Renal cortex interstitium (tissue), 11 donors: ENCODE data around the gene ATXN7. TPM values are rescaled to one million over a fixed set of nuclear protein-coding genes. Genes with fewer than 3 reads are reported as not detected.

Experiments
- DNase-seq, 11 donors: peaks; one replicate each; pipeline ENCODE4 v3.0.0-alpha.2; 2013; ENCODE audit warnings: low read depth in 9 of 11, low spot score in 4 of 11; ENCODE audit errors: extremely low read depth in 1 of 11
- polyA plus RNA-seq, 3 donors: library from polyadenylated mRNA; unstranded; fragments of 120-200 nt; gene quantifications; one replicate each; pipeline ENCODE4 v1.2.1, GENCODE V29; 2013; ENCODE audit not compliant: insufficient read length in 3 of 3

ATXN7 gene
- polyA plus RNA-seq, 3 donors: 15.8 to 34.3 (median 16.6) TPM

DNA sequence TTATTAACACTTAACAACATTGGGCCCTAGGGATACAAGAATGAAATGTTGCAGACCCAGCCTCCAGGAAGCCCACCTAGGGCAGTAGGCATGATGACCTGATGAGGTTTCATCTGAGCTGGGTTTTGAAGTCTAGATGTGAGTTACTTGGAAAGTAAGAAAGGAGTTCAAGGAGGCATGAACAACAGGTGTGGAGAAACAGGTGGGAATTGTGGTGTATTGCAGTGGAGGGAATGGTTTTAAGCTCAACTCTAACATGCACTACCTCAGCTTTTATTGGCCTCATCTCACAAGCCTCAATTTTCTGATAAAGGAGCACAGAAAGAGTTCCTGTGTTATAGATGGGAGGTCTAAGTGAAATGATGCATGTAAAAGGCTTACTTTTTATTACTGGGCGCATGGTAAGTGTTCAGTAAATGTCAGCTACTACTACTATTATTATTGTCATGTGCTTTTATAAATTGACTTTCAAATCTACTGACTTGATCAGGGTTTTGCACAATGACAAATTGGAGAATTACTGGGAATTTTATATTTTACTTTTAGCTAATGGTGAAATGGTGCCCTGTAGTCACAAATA lies 29.2 kb downstream of the ATXN7 start:
- no peak for DNase-seq

DNA sequence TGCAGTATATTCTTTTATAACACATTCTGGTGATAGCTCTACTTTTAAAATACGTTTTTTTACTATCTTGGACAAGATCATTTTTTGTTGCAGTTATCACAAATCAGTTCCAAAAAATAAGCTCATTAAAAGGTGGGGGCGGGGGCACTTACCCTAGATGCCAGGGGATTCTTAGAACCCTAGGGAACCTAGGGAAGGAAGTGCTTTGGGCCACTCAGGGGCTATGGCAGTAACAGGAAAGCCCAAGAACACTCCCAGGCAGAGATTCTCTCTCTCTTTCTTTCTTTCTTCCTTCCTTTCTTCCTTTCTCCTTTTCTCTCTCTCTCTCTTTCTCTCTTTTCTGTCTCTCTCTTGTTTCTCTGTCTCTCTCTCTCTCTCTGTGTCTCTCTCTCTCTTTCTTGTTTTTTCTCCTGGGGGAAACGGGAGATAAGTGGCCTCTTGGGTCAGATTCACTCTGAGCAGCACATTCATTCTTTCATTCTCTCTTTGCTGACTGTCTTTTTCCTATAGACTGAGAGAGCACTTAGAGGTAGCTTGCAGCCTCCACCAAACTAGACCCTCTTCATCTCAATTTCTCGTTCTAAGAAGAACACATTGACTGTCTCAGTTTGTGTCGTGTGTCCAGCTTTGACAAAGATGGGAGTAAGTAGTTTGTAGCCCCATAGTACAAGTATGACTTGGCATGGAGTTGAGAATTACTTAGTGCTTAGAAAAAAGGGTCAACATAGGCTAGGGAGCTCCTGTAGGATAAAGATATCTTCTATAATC lies 31.9 kb downstream of the ATXN7 start:
- no peak for DNase-seq

DNA sequence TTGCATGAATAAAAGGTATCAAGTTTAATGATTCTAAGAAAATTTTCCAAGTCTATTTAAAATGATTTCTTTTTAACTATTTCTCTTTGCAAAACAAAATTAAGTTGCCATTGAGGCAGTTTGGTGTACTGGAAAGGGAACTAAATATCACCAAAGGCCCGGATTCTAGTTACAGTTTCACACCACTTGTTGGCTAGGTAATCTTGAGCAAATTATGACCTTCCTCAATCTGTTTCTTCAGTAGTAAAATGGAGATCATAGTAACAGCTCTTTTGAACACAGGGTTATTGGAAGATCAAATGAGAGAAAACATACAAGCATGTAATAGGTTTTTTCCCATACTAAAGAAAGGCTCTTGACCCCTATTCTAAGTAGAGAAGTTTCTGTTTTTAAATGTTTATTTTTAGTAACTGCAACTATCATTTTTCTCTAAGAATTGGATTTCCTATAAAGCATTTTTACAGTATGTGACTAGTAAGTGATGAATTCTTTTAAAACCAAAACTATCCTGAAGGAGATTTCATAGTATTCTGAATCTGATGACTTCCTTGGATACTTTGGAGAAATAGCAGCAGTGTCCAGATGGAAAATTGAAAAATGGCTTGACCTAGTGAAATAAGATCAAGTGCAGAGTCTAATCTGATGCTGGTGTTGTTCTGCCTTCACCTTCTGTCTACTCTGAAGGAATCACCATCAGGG lies 32.8 kb downstream of the ATXN7 start:
- no peak for DNase-seq

DNA sequence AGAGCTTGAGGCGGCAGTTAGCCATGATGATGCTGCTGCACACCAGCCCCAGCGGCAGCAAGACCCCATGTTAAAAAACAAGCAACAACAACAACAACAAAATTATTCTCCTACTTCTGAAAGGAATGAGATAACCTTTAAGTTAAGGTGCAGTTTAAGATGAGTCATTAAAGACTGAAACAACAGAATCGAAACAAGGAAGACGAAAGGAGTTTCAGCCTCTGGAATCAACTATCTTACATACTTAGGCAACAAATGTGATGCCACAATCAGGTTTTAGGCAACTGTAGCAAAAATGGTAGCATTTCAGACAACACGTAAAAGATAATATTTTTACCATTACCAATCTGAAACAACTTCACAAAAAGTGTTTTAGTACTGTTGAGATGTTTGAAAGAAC lies 36.3 kb downstream of the ATXN7 start:
- DNase-seq: no peak

DNA sequence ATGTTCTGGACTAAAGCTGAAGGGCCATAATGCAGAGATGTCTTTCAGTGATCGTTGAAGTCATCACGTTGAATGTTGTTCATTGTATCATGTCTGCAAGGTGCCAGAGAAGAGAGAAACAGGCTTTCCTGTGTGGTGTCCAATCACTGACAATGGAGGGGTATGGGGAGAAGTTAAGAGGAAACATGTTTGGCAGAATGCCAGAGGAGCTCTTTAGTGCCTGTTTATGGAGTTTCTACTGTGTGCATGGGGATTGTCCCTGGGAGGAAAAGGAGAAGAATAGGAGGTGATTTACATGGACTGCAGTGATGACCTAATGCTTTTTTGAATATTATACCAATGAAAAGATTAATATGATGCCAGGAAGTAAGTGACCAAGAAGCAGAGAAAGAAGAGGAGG lies 36.8 kb downstream of the ATXN7 start:
- no peak for DNase-seq

DNA sequence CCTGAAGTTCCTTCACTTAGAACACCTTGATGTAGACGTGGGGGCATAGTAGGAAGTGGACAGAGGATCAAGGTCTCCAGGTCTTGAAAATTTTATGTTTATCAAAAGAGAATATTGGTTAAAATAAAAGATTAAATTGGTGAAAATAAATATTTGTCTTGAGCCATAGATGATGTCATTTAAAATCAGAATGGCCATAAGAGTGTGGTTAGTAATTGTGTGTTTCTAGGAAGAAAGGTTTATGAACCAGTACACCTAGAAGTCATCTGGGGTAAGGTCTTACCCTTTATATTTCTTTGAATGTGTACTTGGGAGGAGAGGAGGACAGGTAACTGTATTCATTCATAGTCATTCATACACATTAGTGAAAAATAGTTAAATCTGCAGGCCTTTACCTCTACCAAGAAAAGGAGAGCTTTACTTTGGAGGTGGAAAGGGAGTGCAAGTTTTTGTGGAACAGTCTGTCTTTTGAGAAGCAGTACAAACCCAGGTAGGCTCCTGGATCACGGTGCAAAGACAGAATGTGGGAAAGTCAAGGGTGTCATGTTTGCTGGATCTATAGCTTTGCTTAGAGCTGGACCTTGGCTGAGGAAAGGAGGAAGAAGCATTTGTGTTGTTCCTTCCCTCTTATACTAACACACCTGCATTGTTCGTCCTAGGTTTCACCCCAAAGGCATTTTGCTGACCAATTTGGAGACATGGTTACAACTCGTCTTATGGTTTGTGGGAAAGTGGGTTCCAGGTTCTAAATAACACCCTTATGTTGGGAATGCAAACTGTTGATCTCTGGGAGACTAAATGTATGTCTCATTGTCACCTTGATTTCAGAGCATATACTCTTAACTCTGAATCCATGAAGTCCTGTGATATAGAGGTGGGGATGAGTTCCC lies 42.3 kb downstream of the ATXN7 start:
- no peak for DNase-seq

DNA sequence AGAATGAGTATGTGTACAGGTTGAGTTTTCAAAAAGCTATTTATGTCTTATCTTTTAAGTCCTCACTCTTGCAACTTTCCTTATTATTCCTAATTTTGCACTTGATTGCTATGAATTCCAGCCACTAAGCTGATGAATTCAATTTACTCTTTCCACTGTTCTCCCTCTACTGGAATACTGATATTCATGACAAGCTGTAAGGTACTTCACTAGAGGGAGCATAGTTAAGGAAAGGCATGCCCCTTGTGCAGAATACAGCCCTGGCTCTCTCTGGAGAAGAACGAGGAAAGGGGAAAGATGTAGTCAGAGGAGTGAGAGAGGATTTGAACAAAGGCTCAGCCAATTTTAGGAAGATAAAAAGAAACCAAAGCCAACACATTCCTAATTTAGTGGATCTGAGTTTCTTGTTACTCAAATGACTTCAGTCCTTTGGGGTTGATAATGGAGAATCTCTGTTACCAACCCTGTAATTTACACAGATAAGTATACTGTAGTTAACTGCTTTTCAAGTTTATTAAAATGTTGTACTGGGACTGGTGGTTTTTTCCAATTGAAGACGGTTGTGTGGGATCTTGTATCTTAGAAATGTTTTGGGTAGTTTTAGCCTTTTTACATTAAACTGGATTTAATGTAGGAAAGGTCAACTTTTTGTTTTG lies 44.5 kb downstream of the ATXN7 start:
- no peak for DNase-seq

DNA sequence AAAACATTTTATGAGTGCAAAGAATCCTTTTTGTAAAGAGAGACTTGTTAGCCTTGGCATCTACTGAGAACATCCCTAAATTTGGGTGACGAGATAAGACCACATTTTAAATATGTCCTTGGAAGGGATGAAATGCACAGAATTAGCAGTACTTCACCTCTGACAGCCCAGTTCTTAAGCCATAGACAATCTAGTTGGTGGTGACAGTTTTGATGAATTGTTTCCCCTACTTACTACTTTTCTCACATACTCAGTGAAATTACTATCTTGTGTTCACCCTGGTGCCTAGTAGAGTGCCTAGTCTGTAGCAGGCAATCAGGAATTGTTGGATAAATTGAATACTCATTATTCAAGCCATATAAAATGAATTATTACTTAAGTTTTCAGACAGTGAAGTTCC lies 45.1 kb downstream of the ATXN7 start:
- no peak for DNase-seq

DNA sequence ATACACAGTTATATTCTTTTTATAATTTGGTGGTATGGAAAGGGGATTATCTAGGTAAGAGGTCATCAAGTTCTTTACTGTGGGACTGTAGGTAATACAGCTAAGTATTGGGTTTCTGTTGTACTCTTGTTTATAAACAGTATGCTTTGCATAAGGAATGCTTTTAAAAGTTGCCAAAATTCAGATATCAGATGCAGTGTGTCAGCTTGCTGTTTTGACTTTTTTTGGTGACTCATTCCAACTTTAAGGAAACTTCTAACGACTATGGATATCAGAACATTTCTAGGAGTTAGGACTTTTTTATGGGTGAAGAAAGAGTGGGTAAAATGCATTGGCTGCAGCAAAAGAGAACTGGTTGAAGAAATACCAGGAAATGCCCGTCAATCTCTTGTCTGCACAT lies 45.8 kb downstream of the ATXN7 start:
- DNase-seq: no peak

DNA sequence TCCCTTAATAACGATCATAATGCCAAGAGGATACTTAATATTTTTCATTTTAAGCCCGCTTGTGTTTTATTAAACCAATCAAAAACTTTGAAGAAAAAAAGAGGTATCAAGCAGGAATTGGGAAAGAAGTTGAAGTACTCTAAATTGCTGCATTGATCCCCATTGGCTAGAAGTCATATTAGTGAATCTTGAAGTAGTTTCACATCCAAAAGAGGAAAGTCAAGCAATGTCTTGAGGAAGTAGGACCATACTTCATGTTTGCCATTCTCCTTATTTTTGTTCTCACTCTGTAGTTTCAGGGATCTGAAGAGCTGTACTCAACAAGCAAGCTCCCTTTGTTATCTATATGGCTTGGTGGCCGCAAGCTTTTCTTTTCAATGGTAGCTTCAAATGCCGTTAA lies 46.3 kb downstream of the ATXN7 start:
- no peak for DNase-seq

DNA sequence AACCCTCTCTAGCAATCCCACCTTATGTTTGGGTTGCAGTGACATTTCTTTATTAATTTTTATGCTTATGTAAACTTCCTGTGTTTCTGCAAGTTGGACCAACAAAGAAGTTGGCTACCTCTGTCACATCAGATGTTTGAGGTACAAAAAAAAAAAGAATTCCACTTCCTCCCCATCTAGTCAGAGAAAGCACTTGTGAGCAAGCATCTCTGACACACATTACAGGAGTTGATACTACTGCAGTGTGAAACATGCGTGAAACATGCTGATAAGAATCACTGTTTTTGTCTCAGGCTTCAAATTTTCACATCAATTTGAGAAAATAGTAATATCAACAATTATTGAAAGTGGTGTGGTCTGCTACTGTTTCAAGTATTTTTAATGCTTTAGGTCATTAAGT lies 47.2 kb downstream of the ATXN7 start:
- DNase-seq: no peak

DNA sequence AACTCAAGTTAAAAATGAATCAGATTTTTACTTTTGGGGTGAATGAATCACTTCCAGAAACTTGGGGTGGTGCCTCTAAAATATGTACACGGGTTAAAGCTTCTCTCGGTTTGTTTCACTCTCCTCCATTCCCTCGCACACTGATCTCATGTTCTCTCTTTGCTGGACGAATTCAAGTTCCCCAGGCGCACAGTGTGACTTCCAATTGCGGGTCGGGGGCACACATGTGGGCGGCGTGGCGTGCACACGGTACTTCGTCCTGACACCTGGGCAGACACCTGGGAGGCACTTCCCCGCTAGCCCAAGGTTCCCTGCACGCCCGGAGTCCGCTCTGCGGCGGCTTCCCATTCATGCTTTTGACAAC lies 47.8 kb downstream of the ATXN7 start:
- DNase-seq: no peak

DNA sequence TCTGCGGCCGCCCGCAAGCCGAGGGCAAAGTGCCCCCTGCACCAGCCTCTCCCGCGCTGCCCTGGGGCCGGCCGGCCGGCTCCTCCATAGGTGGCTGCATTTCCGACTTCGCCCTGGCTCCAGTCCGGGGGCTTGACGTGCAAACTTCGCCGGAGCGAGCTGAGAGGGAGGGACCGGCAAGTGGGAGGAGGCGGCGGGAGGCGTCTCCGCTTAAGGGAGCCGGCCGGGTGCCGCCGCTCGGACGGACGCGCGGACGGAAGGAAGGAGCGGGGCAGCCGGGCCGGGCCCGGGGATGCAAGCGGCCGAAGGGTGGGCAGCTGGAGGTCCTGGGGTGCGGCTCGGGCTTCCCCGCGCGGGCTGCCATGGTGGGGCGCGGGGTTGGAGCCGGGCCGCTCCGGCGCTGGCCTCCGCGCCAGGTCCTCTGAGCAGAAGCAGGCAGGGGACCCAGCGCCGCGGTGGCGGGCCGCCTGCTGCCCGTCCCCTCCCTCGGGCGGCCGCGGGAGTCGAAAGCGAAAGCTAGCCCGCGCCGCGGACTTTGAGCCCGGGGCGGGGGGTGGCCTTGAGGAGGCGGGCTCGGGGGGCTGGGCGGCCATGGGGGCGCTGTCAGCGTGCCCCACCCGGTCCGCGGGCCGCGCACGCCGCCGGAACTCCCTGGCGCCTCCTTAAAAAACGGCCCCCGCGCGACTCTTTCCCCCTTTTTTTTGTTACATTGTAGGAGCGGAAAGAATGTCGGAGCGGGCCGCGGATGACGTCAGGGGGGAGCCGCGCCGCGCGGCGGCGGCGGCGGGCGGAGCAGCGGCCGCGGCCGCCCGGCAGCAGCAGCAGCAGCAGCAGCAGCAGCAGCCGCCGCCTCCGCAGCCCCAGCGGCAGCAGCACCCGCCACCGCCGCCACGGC lies 48.5 kb downstream of the ATXN7 start, which contains the start of gene SCAANT1:
Gene SCAANT1 (minus strand): TSS at position 511 of the 895 bp plus-strand sequence.
- DNase-seq: peak; percentile 61 to 87 (median 80)

DNA sequence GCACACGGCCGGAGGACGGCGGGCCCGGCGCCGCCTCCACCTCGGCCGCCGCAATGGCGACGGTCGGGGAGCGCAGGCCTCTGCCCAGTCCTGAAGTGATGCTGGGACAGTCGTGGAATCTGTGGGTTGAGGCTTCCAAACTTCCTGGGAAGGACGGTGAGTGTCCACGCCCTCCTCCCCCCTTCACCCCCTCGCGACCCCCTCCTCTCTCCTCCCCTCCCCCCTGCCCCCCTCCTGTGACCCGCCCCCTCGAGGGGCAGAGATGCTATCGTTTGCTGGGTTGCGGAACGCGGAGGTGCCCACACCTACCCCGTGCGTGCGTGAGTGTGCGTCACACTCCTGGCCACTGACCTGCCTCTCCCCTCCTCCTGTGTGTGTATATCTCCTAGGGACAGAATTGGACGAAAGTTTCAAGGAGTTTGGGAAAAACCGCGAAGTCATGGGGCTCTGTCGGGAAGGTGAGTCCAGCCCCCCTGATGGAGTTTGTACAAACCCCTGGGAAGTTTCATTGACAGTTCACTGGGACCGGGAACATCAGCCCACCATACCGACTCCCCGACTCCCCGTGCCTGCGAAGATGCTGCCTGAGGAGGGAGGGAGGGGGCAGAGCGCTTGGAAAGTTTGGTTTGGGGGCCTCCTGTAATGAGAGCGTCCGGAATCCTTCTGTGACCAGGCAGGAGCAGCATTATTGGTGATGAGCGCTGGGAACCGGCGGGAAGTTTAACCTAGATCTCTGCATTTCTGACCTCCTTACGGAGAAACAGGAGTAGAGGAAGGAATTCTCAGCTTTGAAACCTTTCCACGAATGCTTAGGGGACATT lies 49.3 kb downstream of the ATXN7 start:
- DNase-seq: peak in 9 of 11 donors; percentile 34 to 50 (median 39)

DNA sequence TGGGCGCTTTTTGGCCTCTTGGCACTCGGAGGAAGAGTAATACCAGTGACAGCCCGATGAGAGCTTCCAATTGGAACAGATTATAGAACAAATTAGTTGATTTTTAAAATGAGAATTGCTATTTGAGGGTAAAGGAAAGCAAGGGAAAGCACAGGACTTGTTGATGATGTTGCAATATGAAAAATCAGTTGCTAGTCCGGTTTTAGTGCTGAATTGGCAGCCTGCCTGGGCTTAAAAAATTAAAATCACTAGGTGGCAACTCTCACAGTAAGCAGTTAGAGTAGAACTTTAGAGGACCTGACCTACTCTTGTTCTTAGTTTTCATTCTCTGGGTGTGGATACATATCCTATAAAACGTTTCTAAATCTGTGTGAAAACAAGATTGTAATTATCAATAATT lies 50.6 kb downstream of the ATXN7 start:
- no peak for DNase-seq

DNA sequence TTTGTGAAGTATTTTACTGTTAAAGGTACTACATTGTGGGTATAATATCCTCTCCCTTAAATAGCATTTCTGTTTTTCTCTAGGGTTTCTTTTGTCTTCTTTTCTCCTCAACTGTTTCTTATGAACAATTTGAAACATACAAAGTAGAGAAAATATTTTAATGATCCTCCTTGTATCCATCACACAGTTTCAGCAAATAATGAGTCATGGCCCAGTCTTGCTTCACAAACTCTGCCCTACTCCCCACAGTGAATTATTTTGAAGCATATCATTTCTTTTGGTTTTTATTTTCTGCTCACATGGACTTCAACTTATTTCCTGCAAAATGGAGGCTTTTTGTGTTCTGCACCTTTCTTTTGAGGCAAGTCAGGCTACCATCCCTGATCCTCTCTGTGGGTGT lies 54.7 kb downstream of the ATXN7 start:
- DNase-seq: no peak

DNA sequence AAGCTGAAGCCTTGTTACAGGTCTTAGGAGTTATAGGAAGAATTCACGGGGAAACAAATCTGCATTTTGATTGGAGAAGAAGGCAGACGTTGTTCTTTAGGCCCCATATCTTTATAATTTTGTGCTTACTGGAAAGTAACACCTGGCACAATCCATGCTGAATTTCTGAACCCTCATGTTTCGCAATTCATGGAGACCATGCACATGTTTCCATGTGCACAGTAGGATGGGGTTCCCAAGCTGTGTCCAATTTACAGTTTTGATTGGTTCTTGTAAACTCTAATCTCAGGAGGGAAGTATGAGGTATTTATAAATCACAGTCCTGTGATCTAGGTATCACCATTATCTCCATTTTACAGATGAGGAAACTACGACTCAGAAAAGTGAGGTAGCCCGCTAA lies 56.3 kb downstream of the ATXN7 start:
- DNase-seq: no peak
